Thyroid gland (tissue), 4 donors: ENCODE results near the gene LSM4.
"Not testable (repeated sequence)": the region's sequence is repeated elsewhere in the genome, so short reads cannot be mapped to it uniquely, and the experiment has no call there.

Source experiments
- POLR2A ChIP-seq, 2 donors: fragments of 450-650 bp; IDR thresholded peaks; one replicate each; pipeline ENCODE4 v1.6.1; 2017; ENCODE audit warnings: antibody characterized with exemption in 2 of 2, mild to moderate bottlenecking in 2 of 2, moderate library complexity in 1 of 2
- TF ChIP-seq, protein P1 (sequence below), 6 experiments: fragments of 200-600 bp in 3 of 6; fragments of 450-650 bp in 3 of 6; sonication (generic) in 3 of 6; IDR thresholded peaks; one replicate each; pipeline ENCODE4 v1.5.1; 2016 to 2019; ENCODE audit warnings: antibody characterized with exemption in 6 of 6, mild to moderate bottlenecking in 2 of 6, inconsistent platforms in 1 of 6, moderate library complexity in 1 of 6

DNA sequence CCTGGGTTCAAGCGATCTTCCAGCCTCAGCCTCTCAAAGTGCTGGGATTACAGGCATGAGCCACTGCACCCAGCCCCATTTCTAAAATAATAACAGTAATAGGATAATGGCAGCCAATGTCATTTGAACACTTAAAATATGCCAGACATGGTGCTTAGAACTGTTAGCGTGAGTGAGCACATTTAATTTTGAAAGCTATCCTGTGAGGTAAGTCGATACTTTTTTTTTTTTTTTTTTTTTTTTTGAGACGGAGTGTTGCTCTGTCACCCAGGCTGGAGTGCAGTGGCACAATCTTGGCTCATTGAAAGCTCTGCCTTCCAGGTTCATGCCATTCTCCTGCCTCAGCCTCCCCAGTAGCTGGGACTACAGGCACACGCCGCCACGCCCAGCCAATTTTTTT, 31.9 kb upstream of the LSM4 start:
- TF ChIP-seq, protein P1, sequence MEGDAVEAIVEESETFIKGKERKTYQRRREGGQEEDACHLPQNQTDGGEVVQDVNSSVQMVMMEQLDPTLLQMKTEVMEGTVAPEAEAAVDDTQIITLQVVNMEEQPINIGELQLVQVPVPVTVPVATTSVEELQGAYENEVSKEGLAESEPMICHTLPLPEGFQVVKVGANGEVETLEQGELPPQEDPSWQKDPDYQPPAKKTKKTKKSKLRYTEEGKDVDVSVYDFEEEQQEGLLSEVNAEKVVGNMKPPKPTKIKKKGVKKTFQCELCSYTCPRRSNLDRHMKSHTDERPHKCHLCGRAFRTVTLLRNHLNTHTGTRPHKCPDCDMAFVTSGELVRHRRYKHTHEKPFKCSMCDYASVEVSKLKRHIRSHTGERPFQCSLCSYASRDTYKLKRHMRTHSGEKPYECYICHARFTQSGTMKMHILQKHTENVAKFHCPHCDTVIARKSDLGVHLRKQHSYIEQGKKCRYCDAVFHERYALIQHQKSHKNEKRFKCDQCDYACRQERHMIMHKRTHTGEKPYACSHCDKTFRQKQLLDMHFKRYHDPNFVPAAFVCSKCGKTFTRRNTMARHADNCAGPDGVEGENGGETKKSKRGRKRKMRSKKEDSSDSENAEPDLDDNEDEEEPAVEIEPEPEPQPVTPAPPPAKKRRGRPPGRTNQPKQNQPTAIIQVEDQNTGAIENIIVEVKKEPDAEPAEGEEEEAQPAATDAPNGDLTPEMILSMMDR (IDR thresholded peaks at IDR 0.05) = not testable (repeated sequence)
- TF ChIP-seq POLR2A (IDR thresholded peaks at IDR 0.05) = not testable (repeated sequence)
